ENCODE measurements around the gene DIAPH3.

Gene DIAPH3

GRCh38 chr13:59625111-59625510, 538.6 kb downstream of the DIAPH3 start:
- no peak for DNase-seq (ENCODE audit: low spot score)

GRCh38 chr13:59623206-59623915, 540.4 kb downstream of the DIAPH3 start:
- no peak for DNase-seq (ENCODE audit: low spot score)

- no peak for DNase-seq (ENCODE audit: low spot score)
Measured at GRCh38 chr13:59621773-59622172, 542.0 kb downstream of the DIAPH3 start.
